Coronary artery (tissue), 2 donors: ENCODE data around the gene NDUFB4.

ENCODE experiments used
- DNase-seq: peaks from one replicate; pipeline ENCODE4 v3.0.0-alpha.2; 2017; ENCODE audit warnings: low spot score
- H3K27ac ChIP-seq, 2 donors: fragments of 200-600 bp; sonication (generic); one replicate each; pipeline ENCODE4 v1.5.1; 2016 to 2019
- H3K4me3 ChIP-seq: fragments of 200-600 bp; sonication (generic); 2 replicates; pipeline ENCODE4 v1.5.1; 2016; ENCODE audit warnings: mild to moderate bottlenecking, moderate library complexity
- TF ChIP-seq, protein P1 (sequence below): fragments of 200-600 bp; sonication (generic); IDR thresholded peaks from one replicate; pipeline ENCODE4 v1.5.1; 2019; ENCODE audit warnings: antibody characterized with exemption

Gene NDUFB4

DNA sequence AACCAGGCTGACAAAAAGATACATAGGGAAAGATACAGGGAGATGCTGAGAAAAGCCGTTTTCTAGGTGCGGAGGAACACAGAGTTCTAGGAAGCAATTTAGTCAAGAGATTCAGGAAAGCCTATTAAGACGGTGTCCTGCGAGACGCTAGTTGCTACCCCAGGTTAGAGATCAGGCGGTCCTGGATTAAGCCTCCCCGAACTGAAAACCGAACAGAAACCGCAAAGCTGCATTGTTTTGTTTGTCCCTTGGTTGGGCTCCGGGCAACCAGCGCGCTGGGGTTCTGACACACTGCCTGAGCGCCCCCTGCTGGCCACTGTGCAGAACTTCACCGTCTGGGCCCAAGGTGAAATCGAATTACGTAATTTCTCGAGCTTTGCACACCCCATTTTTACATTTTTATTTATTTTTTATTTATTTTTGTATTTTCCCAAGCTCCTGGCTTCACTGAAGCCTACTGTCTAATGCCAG is 37.3 kb upstream of the NDUFB4 start:
- H3K27ac ChIP-seq = peak overlapping the region; percentile 83 to 89
- TF ChIP-seq, protein P1, sequence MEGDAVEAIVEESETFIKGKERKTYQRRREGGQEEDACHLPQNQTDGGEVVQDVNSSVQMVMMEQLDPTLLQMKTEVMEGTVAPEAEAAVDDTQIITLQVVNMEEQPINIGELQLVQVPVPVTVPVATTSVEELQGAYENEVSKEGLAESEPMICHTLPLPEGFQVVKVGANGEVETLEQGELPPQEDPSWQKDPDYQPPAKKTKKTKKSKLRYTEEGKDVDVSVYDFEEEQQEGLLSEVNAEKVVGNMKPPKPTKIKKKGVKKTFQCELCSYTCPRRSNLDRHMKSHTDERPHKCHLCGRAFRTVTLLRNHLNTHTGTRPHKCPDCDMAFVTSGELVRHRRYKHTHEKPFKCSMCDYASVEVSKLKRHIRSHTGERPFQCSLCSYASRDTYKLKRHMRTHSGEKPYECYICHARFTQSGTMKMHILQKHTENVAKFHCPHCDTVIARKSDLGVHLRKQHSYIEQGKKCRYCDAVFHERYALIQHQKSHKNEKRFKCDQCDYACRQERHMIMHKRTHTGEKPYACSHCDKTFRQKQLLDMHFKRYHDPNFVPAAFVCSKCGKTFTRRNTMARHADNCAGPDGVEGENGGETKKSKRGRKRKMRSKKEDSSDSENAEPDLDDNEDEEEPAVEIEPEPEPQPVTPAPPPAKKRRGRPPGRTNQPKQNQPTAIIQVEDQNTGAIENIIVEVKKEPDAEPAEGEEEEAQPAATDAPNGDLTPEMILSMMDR = peak; percentile 94
- peak; percentile 95 for DNase-seq
- peak overlapping the region; percentile 66 for H3K4me3 ChIP-seq

- TF ChIP-seq, protein P1 = no peak
- peak overlapping the region; percentile 83 to 89 for H3K27ac ChIP-seq
- DNase-seq = peak; percentile 87
- peak overlapping the region; percentile 66 for H3K4me3 ChIP-seq
Measured at GRCh38 chr3:120559242-120560061, 36.7 kb upstream of the NDUFB4 start.

DNA sequence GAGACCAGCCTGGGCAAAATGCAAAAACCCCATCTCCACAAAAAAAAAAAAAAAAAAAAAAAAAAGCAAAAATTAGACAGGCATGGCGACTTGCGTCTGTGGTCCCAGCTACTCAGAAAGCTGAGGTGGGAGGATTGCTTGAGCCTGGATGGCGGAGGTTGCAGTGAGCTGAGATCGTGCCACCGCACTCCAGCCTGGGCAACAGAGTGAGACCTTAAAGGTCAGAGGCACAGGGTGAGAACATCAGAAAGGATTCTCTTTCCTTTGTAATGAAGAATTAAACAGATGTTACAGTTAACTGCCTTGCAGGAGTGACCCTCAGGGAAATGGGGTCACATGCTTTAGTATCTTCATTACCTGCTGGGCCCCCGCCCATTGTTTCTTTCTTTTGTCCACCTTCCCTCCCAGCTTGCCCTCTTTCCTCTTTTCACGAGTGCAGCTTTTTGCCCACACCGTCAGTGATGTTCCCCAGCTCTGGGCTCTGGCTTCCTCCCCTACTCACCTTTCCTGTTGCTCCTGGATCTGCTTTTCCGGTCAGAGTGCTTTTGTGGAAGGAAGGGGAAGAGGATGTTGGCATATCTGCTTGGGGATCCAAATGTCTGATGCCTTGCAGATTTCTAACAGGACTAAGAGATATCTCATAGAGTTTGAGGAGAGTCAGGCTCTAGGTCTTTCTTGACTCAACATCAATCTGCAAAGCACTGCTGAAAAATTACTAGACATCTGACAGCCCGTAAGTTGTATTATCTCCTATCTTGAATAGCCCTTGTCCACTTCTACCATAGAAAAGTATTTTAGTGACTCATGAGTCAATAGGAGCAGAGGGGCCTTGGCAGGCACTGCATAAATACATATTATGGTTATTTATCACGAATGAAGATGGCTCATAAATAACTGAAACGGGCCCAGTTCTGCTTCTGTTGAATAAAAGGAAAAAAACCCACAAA is 35.6 kb upstream of the NDUFB4 start:
- Histone ChIP-seq H3K4me3 (no peak overlapping the region), H3K27ac (peak overlapping the region; percentile 18 to 89)
- DNase-seq = no peak
- TF ChIP-seq, protein P1 = no peak

DNA sequence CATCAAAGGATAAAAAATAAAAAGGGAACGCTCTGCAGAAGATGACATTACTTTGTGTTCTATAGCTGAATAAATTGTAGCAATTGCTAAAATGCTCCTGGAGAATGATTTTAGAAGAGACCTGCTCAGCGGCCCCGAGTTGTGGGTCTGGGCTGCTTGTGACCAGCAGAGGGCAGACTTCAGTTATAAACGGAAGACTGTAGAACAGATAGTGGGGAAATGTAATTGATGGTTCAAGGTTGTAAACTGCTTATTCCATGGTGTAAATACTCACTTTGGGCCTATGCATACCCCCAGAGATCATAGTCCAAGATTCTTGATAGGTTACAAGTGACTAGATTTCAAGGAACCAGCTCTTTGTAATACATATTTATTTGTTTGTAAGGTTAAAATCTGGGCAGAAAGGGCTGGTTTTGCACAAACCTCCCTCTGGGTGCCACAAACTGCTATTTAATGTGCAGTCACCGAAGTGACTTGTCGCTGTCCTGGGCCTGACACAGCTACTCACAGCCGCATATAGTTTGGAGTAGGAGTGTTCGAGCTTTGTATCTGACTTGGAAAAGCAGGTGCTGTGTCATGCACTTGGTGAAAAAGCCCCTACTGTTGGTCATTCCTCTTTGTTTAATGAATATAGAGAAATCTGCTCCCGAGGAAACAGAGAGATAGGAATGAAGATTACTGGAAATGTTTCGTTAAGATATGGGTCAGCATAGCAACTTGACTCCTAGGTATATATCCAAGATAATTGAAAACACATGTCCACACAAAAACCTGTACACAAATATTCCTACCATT is 34.7 kb upstream of the NDUFB4 start:
- H3K27ac ChIP-seq = peak overlapping the region in 1 of 2 donors; percentile 18
- DNase-seq = no peak
- TF ChIP-seq, protein P1 = peak; percentile 69
- H3K4me3 ChIP-seq = no peak overlapping the region

- no peak overlapping the region for H3K4me3 ChIP-seq
- no peak for DNase-seq
- TF ChIP-seq, protein P1 = no peak
- H3K27ac ChIP-seq = no peak overlapping the region
Measured at GRCh38 chr3:120563356-120564022, 32.6 kb upstream of the NDUFB4 start.
